ENCODE data around the gene APH1B.

Gene APH1B

DNA sequence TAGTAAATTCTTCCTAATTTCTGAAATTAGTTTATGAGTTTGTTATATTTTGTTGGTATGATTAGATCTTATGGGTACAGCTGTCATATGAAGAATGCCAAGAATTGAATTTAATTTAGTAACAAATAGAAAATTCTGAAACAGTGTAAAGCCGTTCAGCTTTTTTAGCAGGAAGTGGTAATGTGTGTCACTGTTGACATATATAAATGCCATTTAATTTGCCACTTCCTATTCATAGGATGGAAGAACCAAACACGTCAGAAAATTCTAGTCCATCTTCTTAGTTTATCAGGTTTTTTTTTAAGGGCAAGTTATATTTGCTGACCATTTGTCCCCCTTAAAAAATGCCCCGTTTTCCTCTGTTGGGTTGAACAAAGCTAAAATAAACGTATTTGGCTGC is 45.0 kb upstream of the APH1B start:
- H2BK5ac ChIP-seq (ENCODE audit: low read depth, low read length, poor library complexity, severe bottlenecking) = no peak overlapping the region
- no peak overlapping the region for H3K9ac ChIP-seq (ENCODE audit: low read length)
- no peak overlapping the region for H2BK120ac ChIP-seq (ENCODE audit: low read depth, low read length)
- no peak for DNase-seq
- H3K36me3 ChIP-seq (ENCODE audit: control insufficient read depth in 1 of 2, insufficient read depth in 2 of 2, low read depth in 1 of 2, low read length in 2 of 2) = peaks cover 0 to 4% of the 10 kb centered on the region in 2 experiments
- no peaks in the 10 kb centered on the region for H3K9me3 ChIP-seq (ENCODE audit: control insufficient read depth, low read length)
- H2AK5ac ChIP-seq (ENCODE audit: low read length, severe bottlenecking) = no peak overlapping the region
- H2BK12ac ChIP-seq (ENCODE audit: low read length in 2 of 2) = no peak overlapping the region
- no peak overlapping the region for H4K8ac ChIP-seq (ENCODE audit: low read length)
- no peak overlapping the region for H3K23ac ChIP-seq (ENCODE audit: low read length in 2 of 2)
- H2AFZ ChIP-seq (ENCODE audit: low read depth, low read length) = no peak overlapping the region
- no peak overlapping the region for H2BK15ac ChIP-seq (ENCODE audit: low read depth, poor library complexity, severe bottlenecking)
- no peak overlapping the region for H3K4ac ChIP-seq (ENCODE audit: low read depth in 1 of 2, low read length in 2 of 2)
- H3K79me1 ChIP-seq (replicated peaks; ENCODE audit: low read length, poor library complexity, severe bottlenecking) = peaks cover 13% of the 10 kb centered on the region
- no peaks in the 10 kb centered on the region for H3K27me3 ChIP-seq (ENCODE audit: control insufficient read depth in 1 of 2, insufficient read depth in 1 of 2, low read length in 2 of 2)
- H3K4me3 ChIP-seq (ENCODE audit: insufficient read depth in 1 of 2, low read depth in 1 of 2, low read length in 2 of 2) = no peak overlapping the region
- peaks cover 11% of the 10 kb centered on the region for H3K4me1 ChIP-seq (ENCODE audit: control insufficient read depth, insufficient read depth, low read depth, low read length)
- no peak overlapping the region for H4K91ac ChIP-seq (ENCODE audit: low read length)
- H3K27ac ChIP-seq (ENCODE audit: low read length, poor library complexity, severe bottlenecking) = no peak overlapping the region
- no peak overlapping the region for H3K18ac ChIP-seq (ENCODE audit: low read depth in 1 of 2, low read length in 2 of 2)
- no peak overlapping the region for H3K14ac ChIP-seq (ENCODE audit: low read length in 2 of 2)
- WGBS = 63% methylated on average over 2 of the region's 4 CpGs
- no peak overlapping the region for H3K4me2 ChIP-seq (ENCODE audit: low read length, poor library complexity, severe bottlenecking)

DNA sequence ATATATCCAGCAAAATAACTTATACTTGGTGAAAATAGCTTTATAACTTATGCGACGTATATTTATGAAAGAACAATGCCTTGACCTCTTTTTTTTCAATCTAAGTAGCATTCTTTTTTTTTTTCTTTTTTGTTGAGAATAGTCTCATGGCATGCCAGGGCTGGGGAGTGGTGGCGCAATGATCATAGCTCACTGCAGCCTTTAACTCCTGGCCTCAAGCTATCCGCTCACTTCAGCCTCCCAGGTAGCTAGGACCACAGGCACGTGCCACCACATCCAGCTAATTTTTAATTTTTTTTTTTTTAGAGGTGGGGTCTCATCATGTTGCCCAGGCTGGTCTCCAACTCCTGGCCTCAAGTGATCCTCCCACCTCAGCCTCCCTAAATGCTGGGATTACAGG is 44.5 kb upstream of the APH1B start:
- 82% methylated on average over 2 of the region's 5 CpGs for WGBS
- Histone ChIP-seq H3K23ac (ENCODE audit: low read length in 2 of 2) (no peak overlapping the region), H3K9ac (ENCODE audit: low read length) (peak overlapping the region; percentile 71), H2AFZ (ENCODE audit: low read depth, low read length) (no peak overlapping the region), H2BK5ac (ENCODE audit: low read depth, low read length, poor library complexity, severe bottlenecking) (no peak overlapping the region), H3K9me3 (ENCODE audit: control insufficient read depth, low read length) (no peaks in the 10 kb centered on the region), H4K91ac (ENCODE audit: low read length) (no peak overlapping the region), H3K14ac (ENCODE audit: low read length in 2 of 2) (no peak overlapping the region), H3K27ac (ENCODE audit: low read length, poor library complexity, severe bottlenecking) (no peak overlapping the region), H3K36me3 (ENCODE audit: control insufficient read depth in 1 of 2, insufficient read depth in 2 of 2, low read depth in 1 of 2, low read length in 2 of 2) (peaks cover 0 to 4% of the 10 kb centered on the region in 2 experiments), H2BK120ac (ENCODE audit: low read depth, low read length) (no peak overlapping the region), H2AK5ac (ENCODE audit: low read length, severe bottlenecking) (peak overlapping the region; percentile 85), H3K79me1 (replicated peaks; ENCODE audit: low read length, poor library complexity, severe bottlenecking) (peaks cover 13% of the 10 kb centered on the region), H2BK15ac (ENCODE audit: low read depth, poor library complexity, severe bottlenecking) (peak overlapping the region; percentile 26), H4K8ac (ENCODE audit: low read length) (no peak overlapping the region), H3K18ac (ENCODE audit: low read depth in 1 of 2, low read length in 2 of 2) (peak overlapping the region in 1 of 2 experiments; percentile 52), H3K4ac (ENCODE audit: low read depth in 1 of 2, low read length in 2 of 2) (peak overlapping the region in 1 of 2 experiments; percentile 51), H3K27me3 (ENCODE audit: control insufficient read depth in 1 of 2, insufficient read depth in 1 of 2, low read length in 2 of 2) (no peaks in the 10 kb centered on the region), H3K4me1 (ENCODE audit: control insufficient read depth, insufficient read depth, low read depth, low read length) (peaks cover 11% of the 10 kb centered on the region), H3K4me2 (ENCODE audit: low read length, poor library complexity, severe bottlenecking) (no peak overlapping the region), H3K4me3 (ENCODE audit: insufficient read depth in 1 of 2, low read depth in 1 of 2, low read length in 2 of 2) (no peak overlapping the region), H2BK12ac (ENCODE audit: low read length in 2 of 2) (no peak overlapping the region)
- peak; percentile 40 for DNase-seq

DNA sequence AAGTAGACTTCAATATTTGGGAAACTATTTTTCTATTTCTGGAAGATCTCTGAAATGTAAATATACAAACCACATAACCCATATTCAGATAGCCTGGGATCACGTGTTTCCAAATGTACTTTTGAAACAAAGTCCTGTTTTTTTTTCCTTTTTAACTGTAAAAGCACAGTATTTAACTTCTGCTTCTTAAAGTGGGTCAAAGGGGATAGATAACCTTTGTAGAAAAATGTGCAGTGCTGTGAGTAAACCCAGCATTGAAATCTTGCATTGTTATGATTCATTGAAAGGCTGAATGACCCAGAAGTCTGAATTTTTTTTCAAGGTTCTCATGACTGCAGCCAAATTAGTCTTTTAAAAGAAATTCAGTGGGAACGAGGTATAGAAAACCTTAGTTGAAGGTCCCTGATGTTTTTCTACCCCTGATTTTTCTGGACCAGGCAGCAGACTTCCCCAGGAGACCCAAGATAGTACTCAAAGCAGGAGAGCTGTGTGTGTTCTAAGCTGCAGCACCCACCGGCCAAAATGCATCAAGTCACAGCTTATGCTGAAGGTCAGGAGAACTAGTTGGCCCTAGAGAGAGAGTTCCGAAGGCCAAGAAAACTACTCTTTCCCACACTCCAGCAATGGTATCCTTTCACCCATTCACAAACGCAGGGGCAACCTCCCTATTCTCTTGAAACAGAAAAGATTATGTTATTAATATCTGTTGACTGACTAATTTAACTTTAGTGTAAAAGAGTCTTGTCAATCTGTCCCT is 43.6 kb upstream of the APH1B start:
- Histone ChIP-seq H3K4me1 (ENCODE audit: control insufficient read depth, insufficient read depth, low read depth, low read length) (peaks cover 11% of the 10 kb centered on the region), H3K4me2 (ENCODE audit: low read length, poor library complexity, severe bottlenecking) (no peak overlapping the region), H3K9me3 (ENCODE audit: control insufficient read depth, low read length) (no peaks in the 10 kb centered on the region), H2AK5ac (ENCODE audit: low read length, severe bottlenecking) (peak overlapping the region; percentile 64), H4K8ac (ENCODE audit: low read length) (peak overlapping the region; percentile 57), H3K14ac (ENCODE audit: low read length in 2 of 2) (peak overlapping the region in 1 of 2 experiments; percentile 77), H3K36me3 (ENCODE audit: control insufficient read depth in 1 of 2, insufficient read depth in 2 of 2, low read depth in 1 of 2, low read length in 2 of 2) (peaks cover 0 to 4% of the 10 kb centered on the region in 2 experiments), H3K23ac (ENCODE audit: low read length in 2 of 2) (no peak overlapping the region), H4K91ac (ENCODE audit: low read length) (peak overlapping the region; percentile 11), H3K27ac (ENCODE audit: low read length, poor library complexity, severe bottlenecking) (peak overlapping the region; percentile 47), H2BK5ac (ENCODE audit: low read depth, low read length, poor library complexity, severe bottlenecking) (no peak overlapping the region), H2BK12ac (ENCODE audit: low read length in 2 of 2) (peak overlapping the region; percentile 20 to 71), H3K4ac (ENCODE audit: low read depth in 1 of 2, low read length in 2 of 2) (no peak overlapping the region), H3K79me1 (replicated peaks; ENCODE audit: low read length, poor library complexity, severe bottlenecking) (peaks cover 13% of the 10 kb centered on the region), H3K4me3 (ENCODE audit: insufficient read depth in 1 of 2, low read depth in 1 of 2, low read length in 2 of 2) (peak overlapping the region in 1 of 2 experiments; percentile 49), H2BK15ac (ENCODE audit: low read depth, poor library complexity, severe bottlenecking) (no peak overlapping the region), H3K27me3 (ENCODE audit: control insufficient read depth in 1 of 2, insufficient read depth in 1 of 2, low read length in 2 of 2) (no peaks in the 10 kb centered on the region), H3K9ac (ENCODE audit: low read length) (peak overlapping the region; percentile 71), H2AFZ (ENCODE audit: low read depth, low read length) (no peak overlapping the region), H3K18ac (ENCODE audit: low read depth in 1 of 2, low read length in 2 of 2) (peak overlapping the region; percentile 14 to 67), H2BK120ac (ENCODE audit: low read depth, low read length) (peak overlapping the region; percentile 64)
- DNase-seq = peak; percentile 59
- WGBS = 61% methylated on average over 2 of the region's 5 CpGs

DNA sequence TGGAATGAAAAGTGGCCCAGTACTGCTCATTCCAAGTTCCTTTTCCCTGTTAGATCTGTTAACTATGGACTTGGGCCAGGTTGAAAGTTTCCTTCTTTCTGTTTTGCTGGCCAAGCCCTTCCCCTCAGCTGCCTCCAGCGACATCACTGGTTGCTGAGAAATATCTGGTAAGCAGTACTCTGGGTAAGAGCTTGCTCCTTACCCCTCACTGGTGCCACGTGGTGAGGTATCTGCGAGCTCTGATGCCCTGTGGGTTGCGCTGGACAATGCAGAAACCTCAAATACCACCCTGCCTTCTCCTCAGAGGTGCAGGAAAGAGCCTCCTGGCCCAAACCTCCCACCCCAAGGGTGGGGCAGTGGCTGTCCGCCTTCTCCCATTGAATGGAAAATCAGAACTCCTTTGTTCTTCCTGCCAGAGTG is 42.9 kb upstream of the APH1B start:
- Histone ChIP-seq H3K18ac (ENCODE audit: low read depth in 1 of 2, low read length in 2 of 2) (peak overlapping the region; percentile 46 to 82), H2BK5ac (ENCODE audit: low read depth, low read length, poor library complexity, severe bottlenecking) (no peak overlapping the region), H3K4me2 (ENCODE audit: low read length, poor library complexity, severe bottlenecking) (no peak overlapping the region), H3K9me3 (ENCODE audit: control insufficient read depth, low read length) (no peaks in the 10 kb centered on the region), H3K27me3 (ENCODE audit: control insufficient read depth in 1 of 2, insufficient read depth in 1 of 2, low read length in 2 of 2) (no peaks in the 10 kb centered on the region), H3K27ac (ENCODE audit: low read length, poor library complexity, severe bottlenecking) (peak overlapping the region; percentile 23), H3K36me3 (ENCODE audit: control insufficient read depth in 1 of 2, insufficient read depth in 2 of 2, low read depth in 1 of 2, low read length in 2 of 2) (peaks cover 0 to 4% of the 10 kb centered on the region in 2 experiments), H2BK120ac (ENCODE audit: low read depth, low read length) (no peak overlapping the region), H2BK12ac (ENCODE audit: low read length in 2 of 2) (peak overlapping the region; percentile 20 to 99), H2BK15ac (ENCODE audit: low read depth, poor library complexity, severe bottlenecking) (no peak overlapping the region), H2AFZ (ENCODE audit: low read depth, low read length) (peak overlapping the region; percentile 69), H2AK5ac (ENCODE audit: low read length, severe bottlenecking) (peak overlapping the region; percentile 98), H3K23ac (ENCODE audit: low read length in 2 of 2) (peak overlapping the region in 1 of 2 experiments; percentile 69), H3K4me1 (ENCODE audit: control insufficient read depth, insufficient read depth, low read depth, low read length) (peaks cover 10% of the 10 kb centered on the region), H3K14ac (ENCODE audit: low read length in 2 of 2) (peak overlapping the region in 1 of 2 experiments; percentile 91), H4K8ac (ENCODE audit: low read length) (peak overlapping the region; percentile 10), H4K91ac (ENCODE audit: low read length) (peak overlapping the region; percentile 64), H3K4ac (ENCODE audit: low read depth in 1 of 2, low read length in 2 of 2) (peak overlapping the region; percentile 55 to 91), H3K4me3 (ENCODE audit: insufficient read depth in 1 of 2, low read depth in 1 of 2, low read length in 2 of 2) (peak overlapping the region in 1 of 2 experiments; percentile 49), H3K9ac (ENCODE audit: low read length) (peak overlapping the region; percentile 71), H3K79me1 (replicated peaks; ENCODE audit: low read length, poor library complexity, severe bottlenecking) (peaks cover 10% of the 10 kb centered on the region)
- peak; percentile 64 for DNase-seq
- 95% methylated on average over 5 of the region's 5 CpGs for WGBS
